Measurements from ENCODE around the gene EBF3.

The EBF3 gene

DNA sequence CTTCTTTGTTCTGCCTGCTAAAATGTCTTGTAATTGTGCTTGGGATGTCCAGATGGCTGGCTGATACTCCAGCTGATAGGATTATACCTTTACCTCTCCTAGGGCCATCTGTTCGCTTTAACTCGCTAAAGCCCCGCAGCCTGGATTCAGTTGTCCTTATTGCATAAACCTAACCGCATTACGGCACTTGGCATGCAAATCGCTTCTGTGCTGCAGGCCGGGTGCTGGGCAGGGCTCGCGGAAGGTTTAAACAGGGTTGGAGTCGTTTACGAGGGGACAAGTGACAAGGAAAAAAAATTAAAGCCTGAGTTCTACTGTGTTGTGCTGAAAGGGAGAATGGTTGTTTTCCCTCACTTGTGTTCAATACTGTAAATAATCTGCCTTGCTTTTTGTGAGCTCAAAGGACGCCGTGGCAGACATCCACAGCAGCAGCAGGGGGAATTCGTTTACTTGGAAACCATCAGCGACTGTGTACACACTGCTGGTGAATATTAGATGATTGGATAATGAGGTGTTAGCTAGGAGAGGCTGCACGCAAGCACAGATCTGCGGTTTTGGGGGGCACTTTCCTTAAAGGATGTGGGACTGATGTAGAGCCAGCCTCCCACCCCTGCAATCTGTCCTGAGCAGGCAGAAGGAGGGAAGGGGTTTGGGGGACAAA, 93.0 kb downstream of the EBF3 start:
- no peak for ATAC-seq (ENCODE audit: low read depth)
- no peaks in the 10 kb centered on the region for H3K4me1 ChIP-seq (ENCODE audit: insufficient read depth, poor library complexity, severe bottlenecking)
- no peaks in the 10 kb centered on the region for H3K9me3 ChIP-seq (ENCODE audit: severe bottlenecking)
- H3K27me3 ChIP-seq (ENCODE audit: insufficient read depth, poor library complexity, severe bottlenecking): no peaks in the 10 kb centered on the region
- no peak overlapping the region for H3K4me3 ChIP-seq (ENCODE audit: severe bottlenecking)
- TF ChIP-seq, protein P1, sequence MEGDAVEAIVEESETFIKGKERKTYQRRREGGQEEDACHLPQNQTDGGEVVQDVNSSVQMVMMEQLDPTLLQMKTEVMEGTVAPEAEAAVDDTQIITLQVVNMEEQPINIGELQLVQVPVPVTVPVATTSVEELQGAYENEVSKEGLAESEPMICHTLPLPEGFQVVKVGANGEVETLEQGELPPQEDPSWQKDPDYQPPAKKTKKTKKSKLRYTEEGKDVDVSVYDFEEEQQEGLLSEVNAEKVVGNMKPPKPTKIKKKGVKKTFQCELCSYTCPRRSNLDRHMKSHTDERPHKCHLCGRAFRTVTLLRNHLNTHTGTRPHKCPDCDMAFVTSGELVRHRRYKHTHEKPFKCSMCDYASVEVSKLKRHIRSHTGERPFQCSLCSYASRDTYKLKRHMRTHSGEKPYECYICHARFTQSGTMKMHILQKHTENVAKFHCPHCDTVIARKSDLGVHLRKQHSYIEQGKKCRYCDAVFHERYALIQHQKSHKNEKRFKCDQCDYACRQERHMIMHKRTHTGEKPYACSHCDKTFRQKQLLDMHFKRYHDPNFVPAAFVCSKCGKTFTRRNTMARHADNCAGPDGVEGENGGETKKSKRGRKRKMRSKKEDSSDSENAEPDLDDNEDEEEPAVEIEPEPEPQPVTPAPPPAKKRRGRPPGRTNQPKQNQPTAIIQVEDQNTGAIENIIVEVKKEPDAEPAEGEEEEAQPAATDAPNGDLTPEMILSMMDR (IDR thresholded peaks at IDR 0.05; ENCODE audit: poor library complexity, severe bottlenecking): no peak
- H3K27ac ChIP-seq (ENCODE audit: poor library complexity, severe bottlenecking): no peak overlapping the region
- H3K36me3 ChIP-seq (ENCODE audit: low read depth): no peaks in the 10 kb centered on the region
- DNase-seq (ENCODE audit: low spot score): no peak

DNA sequence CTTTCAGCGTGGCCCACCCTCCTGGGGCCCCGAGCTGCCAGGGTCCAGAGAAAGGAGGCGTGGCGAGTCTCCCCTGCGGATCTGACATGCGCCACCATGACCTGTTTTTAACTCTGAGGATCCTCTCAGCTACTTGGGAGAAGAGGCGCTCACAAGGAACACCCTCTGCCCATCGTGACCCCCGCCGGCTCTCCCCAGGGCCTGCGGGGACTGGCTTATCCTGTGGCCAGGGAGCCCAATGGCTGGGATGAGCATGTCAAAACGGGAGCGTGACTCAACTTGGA, 93.7 kb downstream of the EBF3 start:
- no peaks in the 10 kb centered on the region for H3K36me3 ChIP-seq (ENCODE audit: low read depth)
- H3K27ac ChIP-seq (ENCODE audit: poor library complexity, severe bottlenecking): no peak overlapping the region
- H3K9me3 ChIP-seq (ENCODE audit: severe bottlenecking): no peaks in the 10 kb centered on the region

GRCh38 chr10:129869596-129870473, 94.2 kb downstream of the EBF3 start:
- H3K27ac ChIP-seq (ENCODE audit: poor library complexity, severe bottlenecking): no peak overlapping the region

More for the DNA sequence above, 93.7 kb downstream of the EBF3 start:
- no peaks in the 10 kb centered on the region for H3K4me1 ChIP-seq (ENCODE audit: insufficient read depth, poor library complexity, severe bottlenecking)
- H3K4me3 ChIP-seq (ENCODE audit: severe bottlenecking): no peak overlapping the region
- TF ChIP-seq, protein P1 (IDR thresholded peaks at IDR 0.05; ENCODE audit: poor library complexity, severe bottlenecking): no peak
- DNase-seq (ENCODE audit: low spot score) (no peak), ATAC-seq (ENCODE audit: low read depth) (no peak)
- no peaks in the 10 kb centered on the region for H3K27me3 ChIP-seq (ENCODE audit: insufficient read depth, poor library complexity, severe bottlenecking)

GRCh38 chr10:129868449-129869035, 95.5 kb downstream of the EBF3 start:
- no peak overlapping the region for H3K4me3 ChIP-seq (ENCODE audit: severe bottlenecking)
- DNase-seq (ENCODE audit: low spot score) (no peak), ATAC-seq (ENCODE audit: low read depth) (no peak)
- H3K27ac ChIP-seq (ENCODE audit: poor library complexity, severe bottlenecking): no peak overlapping the region
- no peaks in the 10 kb centered on the region for H3K9me3 ChIP-seq (ENCODE audit: severe bottlenecking)
- no peaks in the 10 kb centered on the region for H3K27me3 ChIP-seq (ENCODE audit: insufficient read depth, poor library complexity, severe bottlenecking)
- H3K36me3 ChIP-seq (ENCODE audit: low read depth): no peaks in the 10 kb centered on the region
- TF ChIP-seq, protein P1 (IDR thresholded peaks at IDR 0.05; ENCODE audit: poor library complexity, severe bottlenecking): no peak
- no peaks in the 10 kb centered on the region for H3K4me1 ChIP-seq (ENCODE audit: insufficient read depth, poor library complexity, severe bottlenecking)

More at GRCh38 chr10:129869596-129870473, 94.2 kb downstream of the EBF3 start:
- Histone ChIP-seq H3K4me3 (ENCODE audit: severe bottlenecking) (no peak overlapping the region), H3K27me3 (ENCODE audit: insufficient read depth, poor library complexity, severe bottlenecking) (no peaks in the 10 kb centered on the region), H3K9me3 (ENCODE audit: severe bottlenecking) (no peaks in the 10 kb centered on the region), H3K36me3 (ENCODE audit: low read depth) (no peaks in the 10 kb centered on the region), H3K4me1 (ENCODE audit: insufficient read depth, poor library complexity, severe bottlenecking) (no peaks in the 10 kb centered on the region)
- TF ChIP-seq, protein P1 (IDR thresholded peaks at IDR 0.05; ENCODE audit: poor library complexity, severe bottlenecking): no peak
- DNase-seq (ENCODE audit: low spot score) (no peak), ATAC-seq (ENCODE audit: low read depth) (no peak)

All from RWPE2 (cell line).